IPS-18c (cell line): ENCODE measurements around the gene JPH2.

Experiments used
- H3K4me3 ChIP-seq: 2 replicates; pipeline ENCODE4 v1.7.0; 2013; ENCODE audit warnings: low read depth, mild to moderate bottlenecking, low read length, moderate library complexity; ENCODE audit not compliant: insufficient read depth
- H3K9me3 ChIP-seq: one replicate; pipeline ENCODE4 v1.6.1; 2013; ENCODE audit warnings: mild to moderate bottlenecking, low read length, moderate library complexity; ENCODE audit not compliant: control insufficient read depth, insufficient read depth

Gene JPH2

GRCh38 chr20:44102582-44102981, 84.4 kb downstream of the JPH2 start:
- Histone ChIP-seq H3K9me3 (peaks cover 8% of the 10 kb centered on the region), H3K4me3 (no peak overlapping the region)

GRCh38 chr20:44099832-44100231, 87.2 kb downstream of the JPH2 start:
- no peak overlapping the region for H3K4me3 ChIP-seq
- H3K9me3 ChIP-seq = peaks cover 2% of the 10 kb centered on the region

GRCh38 chr20:44098657-44099056, 88.3 kb downstream of the JPH2 start:
- Histone ChIP-seq H3K4me3 (no peak overlapping the region), H3K9me3 (peaks cover under 1% of the 10 kb centered on the region)

- H3K9me3 ChIP-seq = no peaks in the 10 kb centered on the region
- H3K4me3 ChIP-seq = no peak overlapping the region
These were observed 88.7 kb downstream of the JPH2 start for GRCh38 chr20:44098256-44098630.

GRCh38 chr20:44097521-44098255, 89.3 kb downstream of the JPH2 start:
- no peaks in the 10 kb centered on the region for H3K9me3 ChIP-seq
- no peak overlapping the region for H3K4me3 ChIP-seq

GRCh38 chr20:44095831-44096230, 91.2 kb downstream of the JPH2 start:
- Histone ChIP-seq H3K9me3 (no peaks in the 10 kb centered on the region), H3K4me3 (no peak overlapping the region)

- Histone ChIP-seq H3K4me3 (no peak overlapping the region), H3K9me3 (no peaks in the 10 kb centered on the region)
These were observed 93.8 kb downstream of the JPH2 start for GRCh38 chr20:44093249-44093582.

GRCh38 chr20:44092551-44093248, 94.3 kb downstream of the JPH2 start:
- H3K4me3 ChIP-seq = no peak overlapping the region
- no peaks in the 10 kb centered on the region for H3K9me3 ChIP-seq

GRCh38 chr20:44091026-44091425, 96.0 kb downstream of the JPH2 start:
- no peak overlapping the region for H3K4me3 ChIP-seq
- H3K9me3 ChIP-seq = no peaks in the 10 kb centered on the region

GRCh38 chr20:44089987-44090674, 96.9 kb downstream of the JPH2 start:
- Histone ChIP-seq H3K9me3 (no peaks in the 10 kb centered on the region), H3K4me3 (no peak overlapping the region)

- Histone ChIP-seq H3K9me3 (no peaks in the 10 kb centered on the region), H3K4me3 (no peak overlapping the region)
These were observed 99.2 kb downstream of the JPH2 start for GRCh38 chr20:44087857-44088120.

GRCh38 chr20:44087051-44087856, 99.7 kb downstream of the JPH2 start:
- Histone ChIP-seq H3K4me3 (no peak overlapping the region), H3K9me3 (no peaks in the 10 kb centered on the region)

GRCh38 chr20:44085616-44086434, 101.2 kb downstream of the JPH2 start:
- Histone ChIP-seq H3K4me3 (no peak overlapping the region), H3K9me3 (no peaks in the 10 kb centered on the region)

- H3K4me3 ChIP-seq = no peak overlapping the region
- H3K9me3 ChIP-seq = no peaks in the 10 kb centered on the region
These were observed 102.1 kb downstream of the JPH2 start for GRCh38 chr20:44084891-44085290.

- H3K9me3 ChIP-seq = no peaks in the 10 kb centered on the region
- H3K4me3 ChIP-seq = no peak overlapping the region
These were observed 102.5 kb downstream of the JPH2 start for GRCh38 chr20:44084439-44084838.

- H3K4me3 ChIP-seq = no peak overlapping the region
- no peaks in the 10 kb centered on the region for H3K9me3 ChIP-seq
These were observed 103.6 kb downstream of the JPH2 start for GRCh38 chr20:44083220-44083933.
